Neural cell (in vitro differentiated cells): Measurements from ENCODE around the gene YPEL2. TPM values are rescaled to one million over a fixed set of nuclear protein-coding genes. Genes with fewer than 3 reads are reported as not detected.

Source experiments
- H2AFZ ChIP-seq: fragments of 200-600, 300-800 bp; sonication (generic), shearing (Covaris generic); 2 replicates; pipeline ENCODE4 v1.6.0; 2014; ENCODE audit warnings: low read depth, mild to moderate bottlenecking, antibody characterized with exemption, low read length, moderate library complexity
- H3F3A ChIP-seq: fragments of 200-600 bp; shearing (Covaris generic); 2 replicates; pipeline ENCODE4 v1.6.1; 2016; ENCODE audit warnings: mild to moderate bottlenecking, moderate library complexity, mixed read lengths, antibody characterized with exemption, low read length; ENCODE audit not compliant: insufficient read depth, poor library complexity, severe bottlenecking
- H3K27ac ChIP-seq: fragments of 200-600, 300-800 bp; sonication (generic), shearing (Covaris generic); 2 replicates; pipeline ENCODE4 v1.5.1; 2014; ENCODE audit warnings: mild to moderate bottlenecking, low read length, moderate library complexity
- H3K27me3 ChIP-seq: fragments of 300-800, 200-600 bp; sonication (generic), shearing (Covaris generic); 2 replicates; pipeline ENCODE4 v1.6.0; 2014; ENCODE audit warnings: mild to moderate bottlenecking, low read depth, low read length, moderate library complexity; ENCODE audit not compliant: insufficient read depth
- H3K36me3 ChIP-seq: fragments of 300-800, 200-600 bp; sonication (generic), shearing (Covaris generic); 2 replicates; pipeline ENCODE4 v1.5.1; 2014; ENCODE audit warnings: mild to moderate bottlenecking, antibody characterized with exemption, low read length, moderate library complexity; ENCODE audit not compliant: insufficient read depth
- H3K4me2 ChIP-seq: fragments of 300-800, 200-600 bp; sonication (generic), shearing (Covaris generic); 2 replicates; pipeline ENCODE4 v1.6.0; 2014; ENCODE audit warnings: mild to moderate bottlenecking, low read length
- H3K4me3 ChIP-seq: fragments of 300-800, 200-600 bp; sonication (generic), shearing (Covaris generic); 2 replicates; pipeline ENCODE4 v1.5.1; 2014; ENCODE audit warnings: mild to moderate bottlenecking, low read length, moderate library complexity
- H3K79me2 ChIP-seq: fragments of 200-600 bp; shearing (Covaris generic); replicated peaks from 2 replicates; pipeline ENCODE4 v1.6.0; 2014; ENCODE audit warnings: mild to moderate bottlenecking, low read length, moderate library complexity; ENCODE audit not compliant: insufficient read depth
- H3K9ac ChIP-seq: fragments of 300-800, 200-600 bp; sonication (generic), shearing (Covaris generic); 2 replicates; pipeline ENCODE4 v1.6.1; 2016; ENCODE audit warnings: mild to moderate bottlenecking, low read length, mixed read lengths
- H3K9me2 ChIP-seq: fragments of 200-600 bp; shearing (Covaris generic); 2 replicates; pipeline ENCODE4 v1.6.1; 2016; ENCODE audit warnings: mild to moderate bottlenecking, low read length, mixed read lengths; ENCODE audit not compliant: insufficient read depth
- H3K9me3 ChIP-seq: fragments of 200-600, 300-800 bp; sonication (generic), shearing (Covaris generic); 2 replicates; pipeline ENCODE4 v1.6.1; 2016; ENCODE audit warnings: mild to moderate bottlenecking, mixed run types, low read length, moderate library complexity, mixed read lengths
- H4K20me1 ChIP-seq: fragments of 200-600 bp; shearing (Covaris generic); 2 replicates; pipeline ENCODE4 v1.6.1; 2016; ENCODE audit warnings: mild to moderate bottlenecking, mixed run types; ENCODE audit not compliant: insufficient read depth
- CTCF ChIP-seq: fragments of 450-650 bp; IDR thresholded peaks from 2 replicates; pipeline ENCODE4 v1.5.1; 2014; ENCODE audit warnings: antibody characterized with exemption, mild to moderate bottlenecking, moderate library complexity; ENCODE audit not compliant: poor library complexity, severe bottlenecking
- EP300 ChIP-seq: fragments of 450-650 bp; conservative IDR thresholded peaks from 2 replicates; pipeline ENCODE4 v1.6.1; 2014; ENCODE audit warnings: antibody characterized with exemption, mild to moderate bottlenecking, moderate library complexity; ENCODE audit not compliant: poor library complexity, severe bottlenecking
- EZH2 ChIP-seq: fragments of 200-600, 300-800 bp; shearing (Covaris generic), sonication (generic); IDR thresholded peaks from 2 replicates; pipeline ENCODE4 v1.6.1; 2014; ENCODE audit warnings: antibody characterized with exemption, low read length, borderline replicate concordance, mild to moderate bottlenecking; ENCODE audit not compliant: insufficient read depth, poor library complexity, severe bottlenecking
- MXI1 ChIP-seq: fragments of 450-650 bp; conservative IDR thresholded peaks from 2 replicates; pipeline ENCODE4 v1.6.1; 2014; ENCODE audit warnings: antibody characterized with exemption, mild to moderate bottlenecking; ENCODE audit not compliant: poor library complexity, severe bottlenecking
- POLR2AphosphoS5 ChIP-seq: IDR thresholded peaks from 2 replicates; pipeline ENCODE4 v1.6.1; 2012
- RAD21 ChIP-seq: fragments of 450-650 bp; conservative IDR thresholded peaks from 2 replicates; pipeline ENCODE4 v1.6.1; 2014; ENCODE audit warnings: antibody characterized with exemption, mild to moderate bottlenecking, moderate library complexity
- REST ChIP-seq: IDR thresholded peaks from 2 replicates; pipeline ENCODE4 v1.6.1; 2012; ENCODE audit warnings: borderline replicate concordance
- SMC3 ChIP-seq: fragments of 450-650 bp; conservative IDR thresholded peaks from 2 replicates; pipeline ENCODE4 v1.6.1; 2014; ENCODE audit warnings: antibody characterized with exemption, mild to moderate bottlenecking, moderate library complexity; ENCODE audit not compliant: poor library complexity
- TAF1 ChIP-seq: IDR thresholded peaks from 2 replicates; pipeline ENCODE4 v1.6.1; 2012; ENCODE audit warnings: low read depth
- polyA plus RNA-seq: library from polyadenylated mRNA; depleted of rRNA; stranded (reverse); fragments of >200 nt; gene quantifications from 2 replicates; pipeline ENCODE4 v1.2.3, GENCODE V29; 2014

Gene YPEL2
- polyA plus RNA-seq, 1 donor from 2014 or later, result 17.0 TPM

GRCh38 chr17:59428916-59429485 is 97.5 kb downstream of the YPEL2 start:
- H3K79me2 ChIP-seq, result no peaks in the 10 kb centered on the region
- TF ChIP-seq CTCF (no peak), SMC3 (no peak), MXI1 (no peak), POLR2AphosphoS5 (no peak), TAF1 (no peak), EP300 (no peak), EZH2 (no peak), RAD21 (no peak), REST (no peak)
- no peaks in the 10 kb centered on the region for H3F3A ChIP-seq
- no peak overlapping the region for H3K27ac ChIP-seq
- no peak overlapping the region for H3K4me3 ChIP-seq
- H3K9ac ChIP-seq, result no peak overlapping the region
- H3K9me2 ChIP-seq, result no peaks in the 10 kb centered on the region
- no peaks in the 10 kb centered on the region for H4K20me1 ChIP-seq
- H3K4me2 ChIP-seq, result no peak overlapping the region
- H3K36me3 ChIP-seq, result no peaks in the 10 kb centered on the region
- H3K27me3 ChIP-seq, result no peaks in the 10 kb centered on the region
- peaks cover 3% of the 10 kb centered on the region for H3K9me3 ChIP-seq
- H2AFZ ChIP-seq, result no peak overlapping the region

GRCh38 chr17:59431601-59432000 is 100.1 kb downstream of the YPEL2 start:
- Histone ChIP-seq H3K36me3 (no peaks in the 10 kb centered on the region), H3K79me2 (no peaks in the 10 kb centered on the region), H3K4me2 (no peak overlapping the region), H2AFZ (no peak overlapping the region), H3K4me3 (no peak overlapping the region), H4K20me1 (no peaks in the 10 kb centered on the region), H3K9me3 (peaks cover 3% of the 10 kb centered on the region), H3K27me3 (no peaks in the 10 kb centered on the region), H3K27ac (no peak overlapping the region), H3F3A (no peaks in the 10 kb centered on the region), H3K9ac (no peak overlapping the region), H3K9me2 (no peaks in the 10 kb centered on the region)
- TF ChIP-seq MXI1 (no peak), EP300 (no peak), CTCF (no peak), RAD21 (no peak), REST (no peak), SMC3 (no peak), POLR2AphosphoS5 (no peak), EZH2 (no peak), TAF1 (no peak)
